Stimulated activated CD4-positive, alpha-beta T cell treated with anti-CD3 and anti-CD28 coated beads, Interleukin-2, amount 100 ng/mL, for 24 hours (primary cell): ENCODE data around the gene TUT1.
"Not testable (repeated sequence)": the region's sequence is repeated elsewhere in the genome, so short reads cannot be mapped to it uniquely, and the experiment has no call there.

Experiments used
- DNase-seq, 2 donors: peaks; one replicate each; pipeline ENCODE4 v3.0.0-alpha.2; 2020

The TUT1 gene

GRCh38 chr11:62591448-62592145, at the start of gene TUT1:
Gene TUT1, minus strand, starts transcription at chr11:62591523. Its CDS starts 38 bp downstream, at chr11:62591485.
- peak; percentile 93 to 94 for DNase-seq

GRCh38 chr11:62632492-62632891, 41.2 kb upstream of the TUT1 start:
- DNase-seq = no peak

GRCh38 chr11:62627713-62628112, 36.4 kb upstream of the TUT1 start:
- no peak for DNase-seq

GRCh38 chr11:62622476-62623089, 31.3 kb upstream of the TUT1 start:
- no peak for DNase-seq

- peak; percentile 95 to 97 for DNase-seq
These were observed 30.5 kb upstream of the TUT1 start, which contains the start of gene B3GAT3 for GRCh38 chr11:62621567-62622470. Gene B3GAT3, minus strand, starts transcription at chr11:62621986. Its CDS starts 39 bp downstream, at chr11:62621947.

- no peak for DNase-seq
These were observed 29.8 kb upstream of the TUT1 start for GRCh38 chr11:62621027-62621566.

- not testable (repeated sequence) for DNase-seq
These were observed 25.6 kb upstream of the TUT1 start for GRCh38 chr11:62616957-62617356.

GRCh38 chr11:62615521-62615920, 24.2 kb upstream of the TUT1 start:
- no peak for DNase-seq

GRCh38 chr11:62614275-62614674, 23.0 kb upstream of the TUT1 start:
- peak; percentile 63 to 72 for DNase-seq

- no peak for DNase-seq
These were observed 22.0 kb upstream of the TUT1 start for GRCh38 chr11:62613291-62613778.

- DNase-seq = peak; percentile 87 to 92
These were observed 21.3 kb upstream of the TUT1 start, which contains the start of the genes EML3 and ROM1 for GRCh38 chr11:62612366-62613290. Gene EML3, minus strand, starts transcription at chr11:62612775. Its CDS starts 318 bp downstream, at chr11:62612457. Gene ROM1, plus strand, starts transcription at chr11:62613257. Its CDS starts 25 bp downstream, at chr11:62613282.

- DNase-seq = peak; percentile 60 to 69
These were observed 20.5 kb upstream of the TUT1 start for GRCh38 chr11:62611705-62612365.

- no peak for DNase-seq
These were observed 19.7 kb upstream of the TUT1 start for GRCh38 chr11:62610814-62611704.

- DNase-seq = no peak
These were observed 19.1 kb upstream of the TUT1 start for GRCh38 chr11:62610403-62610802.

GRCh38 chr11:62608776-62609175, 17.5 kb upstream of the TUT1 start:
- no peak for DNase-seq

- DNase-seq = no peak
These were observed 16.4 kb upstream of the TUT1 start for GRCh38 chr11:62607714-62608113.

GRCh38 chr11:62605902-62606301, 14.6 kb upstream of the TUT1 start:
- no peak for DNase-seq

- no peak for DNase-seq
These were observed 14.1 kb upstream of the TUT1 start for GRCh38 chr11:62605467-62605866.

GRCh38 chr11:62604460-62605120, 13.3 kb upstream of the TUT1 start:
- no peak for DNase-seq
